Transverse colon (tissue), 4 donors: ENCODE data around the gene DIPK2A.

Source experiments
- CTCF ChIP-seq, 5 experiments: fragments of 200-600 bp in 3 of 5; fragments of 450-650 bp in 2 of 5; sonication (generic) in 3 of 5; IDR thresholded peaks; 1 replicate in 2 of 5; 2 replicates in 3 of 5; pipeline ENCODE4 v1.5.1; 2016 to 2017; ENCODE audit warnings: antibody characterized with exemption in 5 of 5, inconsistent platforms in 3 of 5, mild to moderate bottlenecking in 2 of 5, moderate library complexity in 1 of 5
- EP300 ChIP-seq: sonication (generic); formaldehyde crosslinking; IDR thresholded peaks from one replicate; pipeline ENCODE4 v1.6.1; 2017; ENCODE audit warnings: antibody characterized with exemption, low read depth
- POLR2A ChIP-seq: fragments of 450-650 bp; IDR thresholded peaks from one replicate; pipeline ENCODE4 v1.6.1; 2016; ENCODE audit warnings: antibody characterized with exemption, mild to moderate bottlenecking, moderate library complexity
- POLR2AphosphoS5 ChIP-seq, 3 donors: sonication (generic); formaldehyde crosslinking; IDR thresholded peaks; one replicate each; pipeline ENCODE4 v1.6.1; 2016; ENCODE audit warnings: antibody characterized with exemption in 3 of 3

DNA sequence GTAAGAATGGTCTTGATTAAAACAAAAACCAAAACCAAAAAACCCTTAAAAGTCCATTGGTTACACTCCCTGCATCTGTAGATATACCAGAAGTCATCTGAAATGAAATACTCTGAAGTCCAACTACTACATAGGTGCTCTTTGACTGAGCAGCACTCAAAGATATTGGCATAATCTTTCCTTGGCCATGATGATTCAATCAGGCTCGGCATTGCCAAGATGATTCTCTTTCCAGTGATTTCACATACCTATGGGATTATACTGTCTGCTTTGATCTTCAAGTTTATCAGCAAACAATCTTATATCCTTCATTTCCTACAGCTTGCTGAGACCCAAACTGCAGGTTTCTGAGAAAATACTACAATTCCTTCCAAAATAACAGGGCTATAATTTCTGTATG lies 35.9 kb upstream of the DIPK2A start:
- TF ChIP-seq CTCF (IDR thresholded peaks at IDR 0.05) (no peak), POLR2A (no peak), POLR2AphosphoS5 (IDR thresholded peaks at IDR 0.05) (no peak), EP300 (no peak)
